HG03066 (cell line): ENCODE measurements around the gene PRCP.

ENCODE experiments used
- ATAC-seq: cut with Tn5 transposase; IDR thresholded peaks from one replicate; pipeline ENCODE4 v1.9.1; 2021; ENCODE audit warnings: low read depth; ENCODE audit not compliant: unreplicated experiment

PRCP gene

GRCh38 chr11:82837650-82838049 is 62.6 kb downstream of the PRCP start:
- no peak for ATAC-seq

DNA sequence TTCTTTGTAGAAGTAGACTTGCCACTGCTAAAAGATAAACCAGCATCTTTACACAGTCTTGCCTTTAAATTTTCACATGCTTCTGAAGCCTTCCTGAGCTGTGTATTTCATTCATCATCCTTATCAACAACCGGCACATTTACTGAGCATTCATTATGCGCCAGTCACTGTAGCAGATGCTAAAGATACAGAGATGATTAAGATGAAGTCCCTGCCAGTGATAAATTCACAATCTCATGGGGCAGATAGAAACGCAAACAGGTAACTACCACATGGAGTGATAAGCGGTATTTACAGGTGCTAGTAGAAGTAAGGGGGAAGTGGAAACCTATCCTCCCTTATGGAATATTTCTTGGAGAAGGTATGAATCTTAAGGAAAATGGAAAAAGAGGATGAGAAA is 67.2 kb downstream of the PRCP start:
- ATAC-seq: no peak

- ATAC-seq: no peak
Measured at GRCh38 chr11:82831364-82831763, 68.9 kb downstream of the PRCP start.

- ATAC-seq: no peak
Measured at GRCh38 chr11:82830746-82831145, 69.5 kb downstream of the PRCP start.

- ATAC-seq: no peak
Measured at GRCh38 chr11:82829101-82829500, 71.1 kb downstream of the PRCP start.

DNA sequence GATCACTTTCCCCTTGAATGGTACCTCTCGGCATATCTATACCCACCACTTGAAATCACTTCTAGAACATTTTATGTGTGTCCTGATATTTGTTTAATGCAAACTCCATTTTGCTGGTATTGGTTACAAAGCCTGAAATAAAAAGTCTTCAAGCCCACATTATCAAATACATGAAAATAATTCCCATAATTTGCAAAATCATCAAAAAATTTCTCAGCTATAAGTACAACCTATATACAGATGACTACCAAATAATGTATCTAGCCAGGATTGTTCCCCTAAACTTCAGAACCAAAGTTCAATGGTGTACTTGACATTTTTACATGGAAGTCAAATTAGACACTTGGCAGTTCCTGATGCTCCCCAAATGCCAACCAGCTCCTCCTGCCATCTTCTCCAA is 71.8 kb downstream of the PRCP start:
- no peak for ATAC-seq

GRCh38 chr11:82826526-82826925 is 73.7 kb downstream of the PRCP start:
- ATAC-seq: no peak

DNA sequence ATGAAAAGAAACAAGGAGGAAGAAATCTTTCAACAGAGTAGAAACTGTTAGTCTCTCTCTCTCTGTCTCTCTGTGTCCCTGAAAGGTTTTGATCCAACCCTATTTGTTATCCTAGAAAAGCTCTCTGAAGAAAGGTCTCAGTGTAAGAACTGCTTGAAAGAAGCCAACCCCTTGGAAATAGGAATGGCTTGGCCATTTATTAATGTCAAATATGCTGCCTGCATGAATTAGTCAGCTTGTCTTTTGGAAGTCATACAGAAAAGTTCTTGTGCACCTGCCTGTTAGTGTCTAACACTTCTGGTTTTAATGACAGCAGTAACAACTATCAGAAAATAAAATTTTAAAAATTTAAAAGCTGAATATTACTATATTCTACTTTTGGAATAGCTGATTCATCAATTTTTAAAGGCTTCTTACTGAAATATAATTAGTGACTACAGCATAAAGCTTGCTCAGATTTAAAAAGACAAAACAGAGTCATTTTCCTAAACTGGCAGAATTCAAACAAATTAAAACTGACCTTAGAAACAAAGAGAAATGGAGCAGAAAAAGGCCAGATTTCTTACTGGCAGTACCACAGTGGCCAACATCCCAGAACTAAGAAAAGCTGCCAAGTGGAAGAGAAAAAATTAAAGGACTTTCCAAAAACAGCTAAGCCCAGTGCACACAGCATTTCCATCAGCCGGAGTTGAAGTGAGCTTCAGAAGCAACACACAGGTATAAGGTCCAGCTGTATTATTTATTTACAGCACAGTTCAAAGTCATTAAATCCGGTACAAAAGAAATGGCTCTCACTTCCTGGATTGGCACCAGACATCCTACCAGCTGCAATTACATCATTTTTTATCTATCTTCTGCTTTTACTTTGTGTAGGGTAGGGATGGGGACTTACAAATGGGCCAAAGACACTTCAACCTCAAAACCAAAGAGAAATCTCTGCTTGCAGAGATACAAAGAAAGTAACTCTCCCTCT is 76.3 kb downstream of the PRCP start:
- no peak for ATAC-seq

DNA sequence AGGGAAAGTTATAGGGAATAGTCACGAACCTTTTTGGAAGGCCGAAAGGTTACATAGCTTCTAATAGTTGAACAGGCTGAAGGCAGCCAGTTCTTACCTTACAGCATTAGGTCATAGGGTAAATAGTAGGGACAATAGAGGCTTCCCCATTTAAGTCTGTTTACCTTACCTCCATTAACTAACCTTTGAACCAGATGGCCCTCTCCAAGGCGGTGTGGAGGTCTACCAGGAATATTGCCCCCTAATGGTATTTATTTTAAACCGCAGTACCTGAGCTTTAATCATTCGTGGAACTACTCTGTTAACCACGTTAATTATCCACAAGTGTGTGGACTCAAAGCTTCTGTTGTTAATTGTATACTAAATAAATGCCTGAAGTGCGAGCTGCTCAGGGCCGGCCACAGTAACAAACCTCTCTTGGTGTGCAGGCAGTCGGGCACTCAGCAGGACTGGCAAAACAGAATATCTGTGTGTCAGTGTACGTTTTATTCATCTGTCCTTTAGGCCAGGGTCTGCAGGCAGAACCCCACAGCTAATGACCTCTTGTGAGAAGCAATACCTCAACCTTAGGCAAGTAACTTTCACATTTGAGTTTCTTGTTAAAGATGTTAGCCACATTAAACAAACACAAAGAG is 81.7 kb downstream of the PRCP start:
- ATAC-seq: no peak

GRCh38 chr11:82815406-82815805 is 84.8 kb downstream of the PRCP start:
- no peak for ATAC-seq

DNA sequence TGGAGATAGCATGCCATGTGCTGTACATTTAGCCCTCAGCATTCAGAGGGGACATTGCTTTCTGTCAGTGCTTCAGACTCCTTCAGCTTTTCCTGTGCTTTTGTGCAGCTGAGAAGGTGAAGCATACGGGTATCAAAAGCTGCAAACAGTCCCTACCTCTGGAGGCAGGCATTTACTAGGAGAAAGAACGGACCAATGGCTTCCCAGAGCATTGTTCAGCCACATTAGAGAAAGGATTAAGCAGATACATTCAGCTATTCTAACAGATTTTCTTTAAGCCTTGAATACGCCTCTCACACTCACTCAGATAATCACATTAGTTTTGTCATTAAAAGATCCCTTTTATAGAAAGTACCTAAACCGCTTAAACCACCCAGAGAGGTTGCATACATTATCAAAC is 85.9 kb downstream of the PRCP start:
- no peak for ATAC-seq

DNA sequence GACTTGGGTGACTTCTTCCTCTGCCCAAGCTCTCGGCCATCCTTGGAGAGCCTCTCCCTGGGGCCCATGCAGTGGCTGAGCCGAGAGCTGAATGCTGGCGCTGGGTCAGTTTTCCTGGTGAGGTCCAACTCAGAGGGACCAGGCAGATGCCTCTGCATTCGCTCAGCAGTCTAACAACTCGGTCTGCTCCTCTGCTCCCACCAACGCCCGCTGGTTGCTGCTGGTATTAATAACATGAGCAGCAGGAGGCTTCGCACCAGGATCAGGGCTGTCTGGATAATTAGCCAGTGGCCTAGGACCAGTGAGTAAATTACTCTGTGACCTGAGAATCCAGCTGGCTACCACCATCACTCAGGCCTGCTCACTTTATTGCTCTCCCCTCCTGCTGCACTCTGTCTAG is 88.9 kb downstream of the PRCP start:
- no peak for ATAC-seq

GRCh38 chr11:82810738-82811137 is 89.5 kb downstream of the PRCP start:
- no peak for ATAC-seq

- ATAC-seq: no peak
Measured at GRCh38 chr11:82810326-82810725, 89.9 kb downstream of the PRCP start.

GRCh38 chr11:82807646-82808045 is 92.6 kb downstream of the PRCP start:
- no peak for ATAC-seq

- no peak for ATAC-seq
Measured at GRCh38 chr11:82802710-82803109, 97.5 kb downstream of the PRCP start.

- no peak for ATAC-seq
Measured at GRCh38 chr11:82796998-82797961, 103.0 kb downstream of the PRCP start.

GRCh38 chr11:82794490-82794889 is 105.7 kb downstream of the PRCP start:
- ATAC-seq: no peak

DNA sequence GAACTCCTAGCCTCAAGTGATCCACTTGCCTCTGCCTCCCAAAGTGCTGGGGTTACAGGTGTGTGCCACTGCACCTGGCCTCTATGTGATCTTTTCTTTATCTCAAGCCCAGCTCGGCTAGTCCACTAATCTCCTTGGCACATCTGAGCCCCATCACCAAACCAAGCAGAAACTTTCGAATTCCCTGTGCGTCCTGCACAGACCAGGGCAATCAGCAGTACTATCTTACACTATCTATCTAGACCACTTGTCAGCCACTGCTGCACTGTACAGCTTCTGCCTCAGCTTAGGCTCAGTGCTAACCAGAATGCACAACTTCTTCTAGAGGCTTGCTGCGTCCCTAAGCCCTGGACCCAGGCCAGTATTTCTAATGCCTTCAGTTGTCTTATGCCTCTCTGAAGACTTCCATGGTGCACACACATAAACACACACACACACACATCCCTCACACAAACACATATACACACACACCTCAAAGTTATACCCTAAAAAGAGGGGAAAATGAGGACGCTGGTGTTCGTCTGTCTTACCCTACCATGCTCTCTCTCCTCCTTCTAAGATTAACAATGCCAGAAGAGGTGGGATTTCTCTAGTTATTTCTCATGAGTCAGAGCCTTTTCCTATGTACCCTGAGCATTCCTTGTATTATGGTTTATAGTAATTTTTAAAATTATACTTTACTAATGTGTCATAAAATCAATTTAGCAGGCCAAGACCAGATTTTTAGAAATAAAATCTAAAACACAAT is 107.2 kb downstream of the PRCP start:
- ATAC-seq: no peak

DNA sequence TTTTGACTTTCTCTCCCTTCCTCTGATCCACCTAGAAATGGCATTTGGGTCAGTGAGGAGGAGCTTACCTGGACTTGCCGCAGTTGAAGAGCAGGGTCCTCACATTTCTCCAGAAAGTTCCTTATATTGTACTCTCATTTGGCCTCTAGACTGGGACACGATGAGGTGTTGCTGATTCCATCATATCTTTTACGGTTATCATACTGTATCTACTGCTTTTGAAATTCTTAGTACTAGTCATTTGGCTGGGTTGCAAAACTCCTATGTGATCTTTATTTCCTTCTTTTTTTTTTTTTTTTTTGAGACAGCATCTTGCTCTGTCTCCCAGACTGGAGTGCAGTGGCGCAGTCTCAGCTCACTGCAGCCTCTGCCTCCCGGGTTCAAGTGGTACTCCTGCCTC is 107.9 kb downstream of the PRCP start:
- ATAC-seq: no peak
